ENCODE measurements around the gene CMSS1. TPM values are rescaled to one million over a fixed set of nuclear protein-coding genes. Genes with fewer than 3 reads are reported as not detected.
A peak's percentile ranks its signal among the peaks of the same experiment; 100 is the strongest.

The CMSS1 gene
- total RNA-seq, 1 experiment from 2014 or later, result 70.6 TPM

GRCh38 chr3:100044369-100044768, 226.7 kb downstream of the CMSS1 start (continued):
- TF ChIP-seq, protein P1, sequence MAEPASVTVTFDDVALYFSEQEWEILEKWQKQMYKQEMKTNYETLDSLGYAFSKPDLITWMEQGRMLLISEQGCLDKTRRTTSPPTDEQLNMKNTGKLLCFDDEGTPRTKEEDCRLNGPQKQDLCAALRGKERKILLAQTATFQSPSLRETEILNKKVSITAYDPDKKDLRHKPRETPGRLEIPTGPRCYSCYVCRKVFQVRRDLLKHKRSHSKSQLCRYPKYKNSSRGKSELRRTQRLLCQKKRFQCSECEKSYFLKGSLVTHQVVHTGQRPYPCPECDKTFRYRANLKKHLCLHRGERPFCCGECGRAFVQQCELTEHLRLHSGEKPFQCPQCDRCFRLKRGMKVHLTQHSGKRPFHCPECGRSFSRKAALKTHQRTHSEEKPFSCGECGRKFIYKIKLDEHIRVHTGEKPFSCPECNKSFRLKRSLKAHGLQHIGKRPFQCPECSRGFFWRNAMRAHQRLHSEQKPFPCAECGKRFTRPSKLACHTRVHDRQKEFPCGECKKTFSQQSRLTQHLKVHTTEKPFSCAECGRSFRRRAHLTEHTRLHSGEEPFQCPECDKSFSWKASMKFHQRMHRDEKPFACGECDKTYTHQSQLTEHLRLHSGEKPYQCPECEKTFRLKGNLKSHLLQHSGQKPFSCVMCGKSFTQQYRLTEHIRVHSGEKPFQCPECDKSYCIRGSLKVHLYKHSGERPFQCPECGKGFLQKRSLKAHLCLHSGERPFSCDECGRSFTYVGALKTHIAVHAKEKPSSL (CRISPR knock-in tag; conservative IDR thresholded peaks at IDR 0.05), result no peak
- TF ChIP-seq TEAD4 (CRISPR knock-in tag; IDR thresholded peaks at IDR 0.05), result no peak
- TF ChIP-seq, protein P2, sequence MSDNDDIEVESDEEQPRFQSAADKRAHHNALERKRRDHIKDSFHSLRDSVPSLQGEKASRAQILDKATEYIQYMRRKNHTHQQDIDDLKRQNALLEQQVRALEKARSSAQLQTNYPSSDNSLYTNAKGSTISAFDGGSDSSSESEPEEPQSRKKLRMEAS (CRISPR knock-in tag; IDR thresholded peaks at IDR 0.05), result no peak
- TF ChIP-seq ZNF423 (CRISPR knock-in tag; IDR thresholded peaks at IDR 0.05), result no peak
- no peak for TF ChIP-seq ZNF121 (CRISPR knock-in tag; IDR thresholded peaks at IDR 0.05)

DNA sequence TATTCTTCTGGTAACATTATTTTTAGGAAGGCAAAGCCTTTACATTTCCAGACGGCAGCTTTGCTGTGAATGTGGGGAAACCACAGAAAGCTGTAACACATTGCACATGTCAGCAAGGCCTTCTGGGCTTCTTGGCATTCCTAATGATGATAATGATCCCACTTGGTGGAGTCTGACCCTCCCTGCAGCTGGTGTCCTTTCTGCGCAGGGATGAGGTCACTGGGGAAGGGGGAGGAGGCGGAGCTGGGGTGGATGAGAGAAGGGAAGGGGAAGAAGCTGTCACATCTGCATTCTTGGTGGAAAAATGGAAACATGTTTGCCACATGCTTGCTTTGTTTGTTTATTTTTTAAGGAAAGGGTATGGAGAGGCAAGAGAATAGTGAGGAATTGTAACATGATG, 228.0 kb downstream of the CMSS1 start:
- peak; percentile 21 for DNase-seq (ENCODE audit: low spot score)
- TF ChIP-seq, protein P3, sequence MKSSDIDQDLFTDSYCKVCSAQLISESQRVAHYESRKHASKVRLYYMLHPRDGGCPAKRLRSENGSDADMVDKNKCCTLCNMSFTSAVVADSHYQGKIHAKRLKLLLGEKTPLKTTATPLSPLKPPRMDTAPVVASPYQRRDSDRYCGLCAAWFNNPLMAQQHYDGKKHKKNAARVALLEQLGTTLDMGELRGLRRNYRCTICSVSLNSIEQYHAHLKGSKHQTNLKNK (CRISPR knock-in tag; IDR thresholded peaks at IDR 0.05), result no peak
- no peak for TF ChIP-seq ZNF317 (CRISPR knock-in tag; IDR thresholded peaks at IDR 0.05; ENCODE audit: borderline replicate concordance, low read depth)
- TF ChIP-seq FOXJ3 (CRISPR knock-in tag; IDR thresholded peaks at IDR 0.05; ENCODE audit: borderline replicate concordance), result no peak
- no peak for TF ChIP-seq ZNF416 (CRISPR knock-in tag; IDR thresholded peaks at IDR 0.05)
- no peak for TF ChIP-seq ZNF263 (CRISPR knock-in tag; IDR thresholded peaks at IDR 0.05; ENCODE audit: low read depth)
- TF ChIP-seq RELA (CRISPR knock-in tag; IDR thresholded peaks at IDR 0.05; ENCODE audit: borderline replicate concordance), result no peak
- no peak for TF ChIP-seq ZNF219 (CRISPR knock-in tag; IDR thresholded peaks at IDR 0.05; ENCODE audit: borderline replicate concordance)
- no peak for TF ChIP-seq MXD4 (CRISPR knock-in tag; IDR thresholded peaks at IDR 0.05; ENCODE audit: borderline replicate concordance)
- TF ChIP-seq FOXP4 (CRISPR knock-in tag; IDR thresholded peaks at IDR 0.05), result no peak
- TF ChIP-seq, protein P4, sequence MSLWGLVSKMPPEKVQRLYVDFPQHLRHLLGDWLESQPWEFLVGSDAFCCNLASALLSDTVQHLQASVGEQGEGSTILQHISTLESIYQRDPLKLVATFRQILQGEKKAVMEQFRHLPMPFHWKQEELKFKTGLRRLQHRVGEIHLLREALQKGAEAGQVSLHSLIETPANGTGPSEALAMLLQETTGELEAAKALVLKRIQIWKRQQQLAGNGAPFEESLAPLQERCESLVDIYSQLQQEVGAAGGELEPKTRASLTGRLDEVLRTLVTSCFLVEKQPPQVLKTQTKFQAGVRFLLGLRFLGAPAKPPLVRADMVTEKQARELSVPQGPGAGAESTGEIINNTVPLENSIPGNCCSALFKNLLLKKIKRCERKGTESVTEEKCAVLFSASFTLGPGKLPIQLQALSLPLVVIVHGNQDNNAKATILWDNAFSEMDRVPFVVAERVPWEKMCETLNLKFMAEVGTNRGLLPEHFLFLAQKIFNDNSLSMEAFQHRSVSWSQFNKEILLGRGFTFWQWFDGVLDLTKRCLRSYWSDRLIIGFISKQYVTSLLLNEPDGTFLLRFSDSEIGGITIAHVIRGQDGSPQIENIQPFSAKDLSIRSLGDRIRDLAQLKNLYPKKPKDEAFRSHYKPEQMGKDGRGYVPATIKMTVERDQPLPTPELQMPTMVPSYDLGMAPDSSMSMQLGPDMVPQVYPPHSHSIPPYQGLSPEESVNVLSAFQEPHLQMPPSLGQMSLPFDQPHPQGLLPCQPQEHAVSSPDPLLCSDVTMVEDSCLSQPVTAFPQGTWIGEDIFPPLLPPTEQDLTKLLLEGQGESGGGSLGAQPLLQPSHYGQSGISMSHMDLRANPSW (CRISPR knock-in tag; conservative IDR thresholded peaks at IDR 0.05; ENCODE audit: low read depth), result no peak
- TF ChIP-seq, protein P5, sequence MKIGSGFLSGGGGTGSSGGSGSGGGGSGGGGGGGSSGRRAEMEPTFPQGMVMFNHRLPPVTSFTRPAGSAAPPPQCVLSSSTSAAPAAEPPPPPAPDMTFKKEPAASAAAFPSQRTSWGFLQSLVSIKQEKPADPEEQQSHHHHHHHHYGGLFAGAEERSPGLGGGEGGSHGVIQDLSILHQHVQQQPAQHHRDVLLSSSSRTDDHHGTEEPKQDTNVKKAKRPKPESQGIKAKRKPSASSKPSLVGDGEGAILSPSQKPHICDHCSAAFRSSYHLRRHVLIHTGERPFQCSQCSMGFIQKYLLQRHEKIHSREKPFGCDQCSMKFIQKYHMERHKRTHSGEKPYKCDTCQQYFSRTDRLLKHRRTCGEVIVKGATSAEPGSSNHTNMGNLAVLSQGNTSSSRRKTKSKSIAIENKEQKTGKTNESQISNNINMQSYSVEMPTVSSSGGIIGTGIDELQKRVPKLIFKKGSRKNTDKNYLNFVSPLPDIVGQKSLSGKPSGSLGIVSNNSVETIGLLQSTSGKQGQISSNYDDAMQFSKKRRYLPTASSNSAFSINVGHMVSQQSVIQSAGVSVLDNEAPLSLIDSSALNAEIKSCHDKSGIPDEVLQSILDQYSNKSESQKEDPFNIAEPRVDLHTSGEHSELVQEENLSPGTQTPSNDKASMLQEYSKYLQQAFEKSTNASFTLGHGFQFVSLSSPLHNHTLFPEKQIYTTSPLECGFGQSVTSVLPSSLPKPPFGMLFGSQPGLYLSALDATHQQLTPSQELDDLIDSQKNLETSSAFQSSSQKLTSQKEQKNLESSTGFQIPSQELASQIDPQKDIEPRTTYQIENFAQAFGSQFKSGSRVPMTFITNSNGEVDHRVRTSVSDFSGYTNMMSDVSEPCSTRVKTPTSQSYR (CRISPR knock-in tag; IDR thresholded peaks at IDR 0.05), result no peak
- TF ChIP-seq ZNF232 (CRISPR knock-in tag; IDR thresholded peaks at IDR 0.05), result no peak
- TF ChIP-seq, protein P1 (CRISPR knock-in tag; conservative IDR thresholded peaks at IDR 0.05), result no peak
- TF ChIP-seq, protein P6, sequence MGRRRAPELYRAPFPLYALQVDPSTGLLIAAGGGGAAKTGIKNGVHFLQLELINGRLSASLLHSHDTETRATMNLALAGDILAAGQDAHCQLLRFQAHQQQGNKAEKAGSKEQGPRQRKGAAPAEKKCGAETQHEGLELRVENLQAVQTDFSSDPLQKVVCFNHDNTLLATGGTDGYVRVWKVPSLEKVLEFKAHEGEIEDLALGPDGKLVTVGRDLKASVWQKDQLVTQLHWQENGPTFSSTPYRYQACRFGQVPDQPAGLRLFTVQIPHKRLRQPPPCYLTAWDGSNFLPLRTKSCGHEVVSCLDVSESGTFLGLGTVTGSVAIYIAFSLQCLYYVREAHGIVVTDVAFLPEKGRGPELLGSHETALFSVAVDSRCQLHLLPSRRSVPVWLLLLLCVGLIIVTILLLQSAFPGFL (CRISPR knock-in tag; IDR thresholded peaks at IDR 0.05; ENCODE audit: borderline replicate concordance), result no peak
- no peak for TF ChIP-seq TEAD4 (CRISPR knock-in tag; IDR thresholded peaks at IDR 0.05)
- no peak for TF ChIP-seq CDX4 (CRISPR knock-in tag; IDR thresholded peaks at IDR 0.05; ENCODE audit: borderline replicate concordance)
- no peaks in the 10 kb centered on the region for H3K36me3 Mint-ChIP-seq
- no peak overlapping the region; the same call in 1 of the 2 replicates for H3K27ac Mint-ChIP-seq
- ATAC-seq, result peak; percentile 76
- no peak overlapping the region for H3K4me3 Mint-ChIP-seq
- H3K9me3 Mint-ChIP-seq, result no peaks in the 10 kb centered on the region
- H3K4me1 Mint-ChIP-seq, result peaks cover 26% of the 10 kb centered on the region
- POLR2A ChIA-PET, result no interaction called here
- CTCF ChIA-PET, result interaction anchor here (0.9 to 2.1 kb wide), 3 partner anchors 170 to 214 kb away, joined by 3 to 10 read pairs (median 8); no protein-coding TSS in a partner anchor
- no peaks in the 10 kb centered on the region for H3K27me3 Mint-ChIP-seq (ENCODE audit: low read depth)
